ENCODE measurements around the gene PTPN23. TPM values are rescaled to one million over a fixed set of nuclear protein-coding genes. Genes with fewer than 3 reads are reported as not detected.

The PTPN23 gene
- total and polyA plus RNA-seq, 9 of the 15 experiments (the other 6 are each of a cell fraction or from before 2014, with no cell fraction given), result 0.41 to 58.7 (median 7.2) TPM

DNA sequence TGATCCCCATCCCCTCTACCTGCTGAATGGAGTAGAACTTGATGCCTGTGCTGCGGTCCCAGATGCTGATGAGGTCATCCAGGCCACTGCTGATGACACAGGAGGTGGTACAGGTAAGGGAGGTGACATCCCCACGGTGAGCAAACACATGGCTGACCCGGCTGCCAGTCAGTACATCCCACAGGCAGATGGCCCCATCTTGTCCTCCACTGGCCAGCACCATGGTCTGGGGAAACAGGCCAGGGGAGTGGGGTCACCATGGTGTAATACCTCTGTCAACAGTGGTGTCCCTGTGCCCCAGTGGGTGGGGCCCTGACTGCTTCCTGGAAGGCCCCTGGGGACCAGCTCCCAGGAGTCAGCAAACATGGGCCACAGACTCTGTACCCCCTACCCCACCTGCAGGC, 33.3 kb downstream of the PTPN23 start:
- in situ Hi-C loops (cut with MboI), result no loop called here
- no peaks in the 10 kb centered on the region for H3K79me2 ChIP-seq (ENCODE audit: control insufficient read depth, insufficient read depth, low read length)
- no TSS peak for BruUV-seq (replicated peaks)

More for the DNA sequence above, 33.3 kb downstream of the PTPN23 start:
- Histone ChIP-seq H3K4me2 (ENCODE audit: insufficient read depth, low read length) (no peak overlapping the region), H2AFZ (ENCODE audit: low read depth, low read length) (no peak overlapping the region), H4K20me1 (replicated peaks; ENCODE audit: control insufficient read depth, insufficient read depth, low read length) (peaks cover 9% of the 10 kb centered on the region; the same call in 1 of the 2 replicates), H3K27me3 (ENCODE audit: control insufficient read depth in 2 of 2, insufficient read depth in 2 of 2, low read length in 2 of 2) (no peaks in the 10 kb centered on the region), H3K4me1 (replicated peaks in 1 of 2; ENCODE audit: control insufficient read depth in 2 of 2, insufficient read depth in 2 of 2, low read length in 2 of 2) (peaks cover 0 to 43% of the 10 kb centered on the region in 2 experiments; a peak in 1 of 5 replicates), H3K4me3 (no peak overlapping the region), H3K36me3 (ENCODE audit: control insufficient read depth, insufficient read depth, low read length) (peaks cover 87% of the 10 kb centered on the region; the same call in 2 of the 3 replicates), H3K9ac (ENCODE audit: insufficient read depth in 1 of 2, low read depth in 2 of 2, low read length in 2 of 2) (peak overlapping the region in 1 of 2 experiments; percentile 66; a peak in 2 of 4 replicates), H3K27ac (ENCODE audit: extremely low read depth, low read depth, low read length) (no peak overlapping the region), H3K9me3 (replicated peaks; ENCODE audit: control insufficient read depth, insufficient read depth, low read depth, low read length) (no peaks in the 10 kb centered on the region), H3K9me1 (ENCODE audit: control insufficient read depth, insufficient read depth, low read length) (no peaks in the 10 kb centered on the region)
- ChIA-PET CTCF (ENCODE audit: low intra/inter-chr PET ratio) (no interaction called here), POLR2A (interaction anchor here (0.6 to 1.3 kb wide), 2 partner anchors 25 to 467 kb away, joined by 3 read pairs; no protein-coding TSS in a partner anchor)
- TF ChIP-seq POLR2A (conservative IDR thresholded peaks at IDR 0.05) (peak; percentile 57; the same call in 1 of the 2 replicates), CREM (IDR thresholded peaks at IDR 0.05; ENCODE audit: low read depth) (peak; percentile 50; the same call in 1 of the 2 replicates), KAT7 (CRISPR knock-in tag; IDR thresholded peaks at IDR 0.05; ENCODE audit: borderline replicate concordance) (no peak), ZNF274 (IDR thresholded peaks at IDR 0.05; ENCODE audit: borderline replicate concordance, low read depth, low read length) (no peak), HMG20B (CRISPR knock-in tag; IDR thresholded peaks at IDR 0.05) (no peak), POLR2AphosphoS5 (IDR thresholded peaks at IDR 0.05; ENCODE audit: control insufficient read depth, insufficient read depth, low read depth, low read length) (peak; percentile 11; the same call in 1 of the 2 replicates), PML (IDR thresholded peaks at IDR 0.05; ENCODE audit: low read length) (peak; percentile 22; the same call in 1 of the 2 replicates), CREB1 (IDR thresholded peaks at IDR 0.05) (peak; percentile 43; the same call in 1 of the 2 replicates), CREB1 (CRISPR knock-in tag; IDR thresholded peaks at IDR 0.05) (no peak), ZNF699 (CRISPR knock-in tag; IDR thresholded peaks at IDR 0.05; ENCODE audit: insufficient replicate concordance) (no peak), ZNF764 (CRISPR knock-in tag; IDR thresholded peaks at IDR 0.05; ENCODE audit: low read depth) (no peak), ATF7 (IDR thresholded peaks at IDR 0.05) (no peak), POLR2G (IDR thresholded peaks at IDR 0.05; ENCODE audit: low read depth, low read length) (peak; percentile 23; the same call in 1 of the 2 replicates), TAF1 (IDR thresholded peaks at IDR 0.05; ENCODE audit: control insufficient read depth, extremely low read depth, insufficient read depth, low read length, severe bottlenecking) (no peak), ZBTB17 (CRISPR knock-in tag; IDR thresholded peaks at IDR 0.05) (no peak), SRF (CRISPR knock-in tag; IDR thresholded peaks at IDR 0.05) (no peak), EWSR1 (IDR thresholded peaks at IDR 0.05; ENCODE audit: borderline replicate concordance, low read depth, partially characterized antibody) (no peak)
- TF ChIP-seq, protein P1, sequence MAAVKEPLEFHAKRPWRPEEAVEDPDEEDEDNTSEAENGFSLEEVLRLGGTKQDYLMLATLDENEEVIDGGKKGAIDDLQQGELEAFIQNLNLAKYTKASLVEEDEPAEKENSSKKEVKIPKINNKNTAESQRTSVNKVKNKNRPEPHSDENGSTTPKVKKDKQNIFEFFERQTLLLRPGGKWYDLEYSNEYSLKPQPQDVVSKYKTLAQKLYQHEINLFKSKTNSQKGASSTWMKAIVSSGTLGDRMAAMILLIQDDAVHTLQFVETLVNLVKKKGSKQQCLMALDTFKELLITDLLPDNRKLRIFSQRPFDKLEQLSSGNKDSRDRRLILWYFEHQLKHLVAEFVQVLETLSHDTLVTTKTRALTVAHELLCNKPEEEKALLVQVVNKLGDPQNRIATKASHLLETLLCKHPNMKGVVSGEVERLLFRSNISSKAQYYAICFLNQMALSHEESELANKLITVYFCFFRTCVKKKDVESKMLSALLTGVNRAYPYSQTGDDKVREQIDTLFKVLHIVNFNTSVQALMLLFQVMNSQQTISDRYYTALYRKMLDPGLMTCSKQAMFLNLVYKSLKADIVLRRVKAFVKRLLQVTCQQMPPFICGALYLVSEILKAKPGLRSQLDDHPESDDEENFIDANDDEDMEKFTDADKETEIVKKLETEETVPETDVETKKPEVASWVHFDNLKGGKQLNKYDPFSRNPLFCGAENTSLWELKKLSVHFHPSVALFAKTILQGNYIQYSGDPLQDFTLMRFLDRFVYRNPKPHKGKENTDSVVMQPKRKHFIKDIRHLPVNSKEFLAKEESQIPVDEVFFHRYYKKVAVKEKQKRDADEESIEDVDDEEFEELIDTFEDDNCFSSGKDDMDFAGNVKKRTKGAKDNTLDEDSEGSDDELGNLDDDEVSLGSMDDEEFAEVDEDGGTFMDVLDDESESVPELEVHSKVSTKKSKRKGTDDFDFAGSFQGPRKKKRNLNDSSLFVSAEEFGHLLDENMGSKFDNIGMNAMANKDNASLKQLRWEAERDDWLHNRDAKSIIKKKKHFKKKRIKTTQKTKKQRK (IDR thresholded peaks at IDR 0.05; ENCODE audit: borderline replicate concordance, low read depth, low read length), result no peak
- 65% methylated on average over 3 of the region's 3 CpGs for WGBS (ENCODE audit: insufficient coverage, low coverage, missing lambda C conversion rate)
- peak in 1 of 4 experiments; percentile 28 for DNase-seq (ENCODE audit: extremely low read depth in 1 of 4, low spot score in 3 of 4)
- intact Hi-C loops (cut with micrococcal nuclease), result no loop called here
- ATAC-seq, result no peak; the same call in 2 of the 3 replicates
- peak; percentile 11 for FAIRE-seq
